ENCODE measurements around the gene CNTNAP2.

Gene CNTNAP2

GRCh38 chr7:146805082-146805481 lies 688.5 kb downstream of the CNTNAP2 start:
- H4K20me1 ChIP-seq (ENCODE audit: low read depth, low read length) = no peaks in the 10 kb centered on the region
- H3K79me2 ChIP-seq (ENCODE audit: insufficient read depth, low read length) = no peaks in the 10 kb centered on the region
- no peaks in the 10 kb centered on the region for H3K27me3 ChIP-seq (ENCODE audit: low read length)
- no peak overlapping the region for H3K4me2 ChIP-seq (ENCODE audit: low read depth, low read length, poor library complexity, severe bottlenecking)
- no peak overlapping the region for H3K4me3 ChIP-seq (ENCODE audit: insufficient read depth, low read length, poor library complexity, severe bottlenecking)
- no peaks in the 10 kb centered on the region for H3F3A ChIP-seq (ENCODE audit: insufficient read depth)
- no peak overlapping the region for H2AFZ ChIP-seq (ENCODE audit: low read depth, low read length, severe bottlenecking)
- peaks cover 8% of the 10 kb centered on the region; the same call in 1 of the 2 replicates for H3K9me3 ChIP-seq (ENCODE audit: insufficient read depth, low read length)
- no peak for TF ChIP-seq CTCF (IDR thresholded peaks at IDR 0.05; ENCODE audit: insufficient read depth, low read length, poor library complexity, severe bottlenecking)
- TF ChIP-seq EZH2phosphoT487 (conservative IDR thresholded peaks at IDR 0.05; ENCODE audit: low read length) = no peak
- no peaks in the 10 kb centered on the region for H3K36me3 ChIP-seq (ENCODE audit: low read length)
- H3K9me2 ChIP-seq (replicated peaks; ENCODE audit: insufficient read depth, low read length) = no peaks in the 10 kb centered on the region
- H3K27ac ChIP-seq (ENCODE audit: low read depth, low read length) = no peak overlapping the region
- no peak overlapping the region for H3K9ac ChIP-seq (ENCODE audit: low read length)

- H3K27ac ChIP-seq (ENCODE audit: low read depth, low read length) = no peak overlapping the region
- no peaks in the 10 kb centered on the region for H3K36me3 ChIP-seq (ENCODE audit: low read length)
- H3K9me3 ChIP-seq (ENCODE audit: insufficient read depth, low read length) = no peaks in the 10 kb centered on the region
- no peaks in the 10 kb centered on the region for H4K20me1 ChIP-seq (ENCODE audit: low read depth, low read length)
- H3K9me2 ChIP-seq (replicated peaks; ENCODE audit: insufficient read depth, low read length) = no peaks in the 10 kb centered on the region
- TF ChIP-seq CTCF (IDR thresholded peaks at IDR 0.05; ENCODE audit: insufficient read depth, low read length, poor library complexity, severe bottlenecking) (no peak), EZH2phosphoT487 (conservative IDR thresholded peaks at IDR 0.05; ENCODE audit: low read length) (no peak)
- H3F3A ChIP-seq (ENCODE audit: insufficient read depth) = no peaks in the 10 kb centered on the region
- H3K4me3 ChIP-seq (ENCODE audit: insufficient read depth, low read length, poor library complexity, severe bottlenecking) = no peak overlapping the region
- no peak overlapping the region for H3K4me2 ChIP-seq (ENCODE audit: low read depth, low read length, poor library complexity, severe bottlenecking)
- H3K9ac ChIP-seq (ENCODE audit: low read length) = no peak overlapping the region
- H3K27me3 ChIP-seq (ENCODE audit: low read length) = no peaks in the 10 kb centered on the region
- H3K79me2 ChIP-seq (ENCODE audit: insufficient read depth, low read length) = no peaks in the 10 kb centered on the region
- no peak overlapping the region for H2AFZ ChIP-seq (ENCODE audit: low read depth, low read length, severe bottlenecking)
Measured at GRCh38 chr7:146826329-146826728, 709.7 kb downstream of the CNTNAP2 start.

- Histone ChIP-seq H3K27me3 (ENCODE audit: low read length) (no peaks in the 10 kb centered on the region), H3K4me3 (ENCODE audit: insufficient read depth, low read length, poor library complexity, severe bottlenecking) (no peak overlapping the region), H3K79me2 (ENCODE audit: insufficient read depth, low read length) (no peaks in the 10 kb centered on the region), H2AFZ (ENCODE audit: low read depth, low read length, severe bottlenecking) (no peak overlapping the region), H3K9ac (ENCODE audit: low read length) (no peak overlapping the region), H3K27ac (ENCODE audit: low read depth, low read length) (no peak overlapping the region), H3K4me2 (ENCODE audit: low read depth, low read length, poor library complexity, severe bottlenecking) (no peak overlapping the region), H3F3A (ENCODE audit: insufficient read depth) (no peaks in the 10 kb centered on the region), H3K9me2 (replicated peaks; ENCODE audit: insufficient read depth, low read length) (no peaks in the 10 kb centered on the region), H3K9me3 (ENCODE audit: insufficient read depth, low read length) (no peaks in the 10 kb centered on the region), H4K20me1 (ENCODE audit: low read depth, low read length) (no peaks in the 10 kb centered on the region), H3K36me3 (ENCODE audit: low read length) (no peaks in the 10 kb centered on the region)
- TF ChIP-seq EZH2phosphoT487 (conservative IDR thresholded peaks at IDR 0.05; ENCODE audit: low read length) (no peak), CTCF (IDR thresholded peaks at IDR 0.05; ENCODE audit: insufficient read depth, low read length, poor library complexity, severe bottlenecking) (no peak)
Measured at GRCh38 chr7:146830686-146831085, 714.1 kb downstream of the CNTNAP2 start.
